Panc1 (cell line): ENCODE measurements around the gene KRT7. TPM values are rescaled to one million over a fixed set of nuclear protein-coding genes. Genes with fewer than 3 reads are reported as not detected.
A peak's percentile ranks its signal among the peaks of the same experiment; 100 is the strongest.

Experiments
- ATAC-seq: fragments of 200-7000 bp; cut with Tn5 transposase; 2 replicates; pipeline ENCODE4 v1.9.1; 2020; ENCODE audit warnings: mild to moderate bottlenecking, moderate library complexity
- BruUV-seq: library from RNA; stranded (reverse); fragments of 400-500 nt; replicated peaks from 2 replicates; lab custom pipeline; 2021; lab: Mats Ljungman, UMichigan
- CTCF ChIA-PET: fragments of 300-600 bp; sonication (Branson Sonifier 250); formaldehyde crosslinking; loops from one replicate; lab custom pipeline; 2022; ENCODE audit warnings: antibody characterized with exemption; lab: Charles Lee
- POLR2A ChIA-PET: fragments of 300-600 bp; sonication (Branson Sonifier 250); formaldehyde crosslinking; loops from one replicate; lab custom pipeline; 2022; ENCODE audit warnings: antibody characterized with exemption; lab: Charles Lee
- DNase-seq: peaks from one replicate; pipeline ENCODE4 v3.0.0-alpha.2; 2010; ENCODE audit warnings: low read depth, low spot score
- H3K27ac ChIP-seq: 2 replicates; pipeline ENCODE4 v1.5.1; 2011; ENCODE audit warnings: mild to moderate bottlenecking, low read length, inconsistent platforms
- H3K27me3 ChIP-seq: fragments of 200-500 bp; sonication (Bioruptor generic); 2 replicates; pipeline ENCODE4 v1.6.0; 2014; ENCODE audit warnings: low read length, inconsistent platforms; ENCODE audit not compliant: control insufficient read depth, insufficient read depth
- H3K36me3 ChIP-seq: fragments of 200-500 bp; sonication (Bioruptor generic); 2 replicates; pipeline ENCODE4 v1.5.1; 2014; ENCODE audit warnings: inconsistent platforms, mild to moderate bottlenecking, low read length, moderate library complexity; ENCODE audit not compliant: control insufficient read depth, insufficient read depth
- H3K4me1 ChIP-seq: 2 replicates; pipeline ENCODE4 v1.5.1; 2011; ENCODE audit warnings: inconsistent platforms, mild to moderate bottlenecking, low read length, moderate library complexity; ENCODE audit not compliant: control insufficient read depth, insufficient read depth
- H3K4me3 ChIP-seq, 2 experiments: 2 replicates each; pipeline ENCODE4 v1.5.1; 2011 to 2012; ENCODE audit warnings: low read depth in 2 of 2, low read length in 2 of 2, mild to moderate bottlenecking in 2 of 2, inconsistent platforms in 1 of 2, moderate library complexity in 1 of 2
- H3K9me3 ChIP-seq: fragments of 200-500 bp; sonication (Bioruptor generic); 2 replicates; pipeline ENCODE4 v1.5.1; 2014; ENCODE audit warnings: low read depth, mild to moderate bottlenecking, inconsistent platforms, low read length, moderate library complexity; ENCODE audit not compliant: control insufficient read depth, insufficient read depth
- CTCF ChIP-seq: fragments of 450-650 bp; IDR thresholded peaks from 2 replicates; pipeline ENCODE4 v1.5.1; 2017; ENCODE audit warnings: mild to moderate bottlenecking
- POLR2AphosphoS5 ChIP-seq: IDR thresholded peaks from 2 replicates; pipeline ENCODE4 v1.6.1; 2012; ENCODE audit warnings: mild to moderate bottlenecking, low read depth, low read length, moderate library complexity
- REST ChIP-seq, 2 experiments: IDR thresholded peaks; 2 replicates each; pipeline ENCODE4 v1.6.1; 2011 to 2012; ENCODE audit warnings: low read depth in 2 of 2, control low read depth in 1 of 2, low read length in 1 of 2, mild to moderate bottlenecking in 1 of 2, moderate library complexity in 1 of 2; ENCODE audit not compliant: insufficient read depth in 1 of 2
- SIN3A ChIP-seq: IDR thresholded peaks from 2 replicates; pipeline ENCODE4 v1.6.1; 2012; ENCODE audit warnings: low read depth, mild to moderate bottlenecking, low read length, moderate library complexity, borderline replicate concordance; ENCODE audit not compliant: insufficient read depth
- TCF7L2 ChIP-seq: IDR thresholded peaks from 2 replicates; pipeline ENCODE4 v1.6.1; 2011; ENCODE audit warnings: mild to moderate bottlenecking, low read depth, low read length, inconsistent platforms
- in situ Hi-C: cut with HindIII; loops from 2 replicates; pipeline ENCODE4 v1.10.0; 2016; ENCODE audit warnings: low sequenced_read_pairs, low pct_unique_long_range_greater_than_20kb
- intact Hi-C: fragments of 100-400 bp; cut with micrococcal nuclease; formaldehyde crosslinking; loops from one replicate; pipeline ENCODE4 v1.10.0; 2022; ENCODE audit not compliant: unreplicated experiment
- total RNA-seq: library from RNA; stranded (reverse); gene quantifications from one replicate; pipeline ENCODE4 v1.2.1, GENCODE V29; 2021; ENCODE audit not compliant: unreplicated experiment

KRT7 gene
- total RNA-seq, 1 experiment from 2014 or later = 16.8 TPM

GRCh38 chr12:52233462-52234207 lies 592 bp downstream of the KRT7 start:
- Histone ChIP-seq H3K27ac (no peak overlapping the region), H3K27me3 (no peaks in the 10 kb centered on the region), H3K4me1 (peaks cover 52% of the 10 kb centered on the region), H3K9me3 (no peaks in the 10 kb centered on the region), H3K4me3 (no peak overlapping the region), H3K36me3 (no peaks in the 10 kb centered on the region)
- ATAC-seq (no peak), DNase-seq (no peak)
- CTCF ChIA-PET = no interaction called here
- POLR2A ChIA-PET = no interaction called here
- TF ChIP-seq SIN3A (no peak), POLR2AphosphoS5 (no peak), TCF7L2 (no peak), REST (IDR thresholded peaks at IDR 0.05; ENCODE audit: insufficient read depth in 1 of 2, low read depth in 2 of 2, low read length in 1 of 2) (no peak), CTCF (no peak)
- no TSS peak for BruUV-seq
- in situ Hi-C loops (no loop called here), intact Hi-C loops (no loop called here)

GRCh38 chr12:52234223-52234810 lies 1.3 kb downstream of the KRT7 start:
- H3K36me3 ChIP-seq = no peaks in the 10 kb centered on the region
- ATAC-seq (no peak), DNase-seq (no peak)
- H3K9me3 ChIP-seq = no peaks in the 10 kb centered on the region
- ChIA-PET POLR2A (no interaction called here), CTCF (no interaction called here)
- peak overlapping the region; percentile 32 for H3K27ac ChIP-seq
- TF ChIP-seq REST (IDR thresholded peaks at IDR 0.05; ENCODE audit: insufficient read depth in 1 of 2, low read depth in 2 of 2, low read length in 1 of 2) (no peak), POLR2AphosphoS5 (no peak), SIN3A (no peak), TCF7L2 (no peak), CTCF (no peak)
- peaks cover 46% of the 10 kb centered on the region for H3K4me1 ChIP-seq
- in situ Hi-C loops (no loop called here), intact Hi-C loops (no loop called here)
- no peak overlapping the region for H3K4me3 ChIP-seq
- no peaks in the 10 kb centered on the region for H3K27me3 ChIP-seq
- BruUV-seq = no TSS peak
